ENCODE results near the gene TMEM231. TPM values are rescaled to one million over a fixed set of nuclear protein-coding genes. Genes with fewer than 3 reads are reported as not detected.

The TMEM231 gene
- total RNA-seq, 2 donors from 2014 or later: 3.9 to 6.6 TPM

DNA sequence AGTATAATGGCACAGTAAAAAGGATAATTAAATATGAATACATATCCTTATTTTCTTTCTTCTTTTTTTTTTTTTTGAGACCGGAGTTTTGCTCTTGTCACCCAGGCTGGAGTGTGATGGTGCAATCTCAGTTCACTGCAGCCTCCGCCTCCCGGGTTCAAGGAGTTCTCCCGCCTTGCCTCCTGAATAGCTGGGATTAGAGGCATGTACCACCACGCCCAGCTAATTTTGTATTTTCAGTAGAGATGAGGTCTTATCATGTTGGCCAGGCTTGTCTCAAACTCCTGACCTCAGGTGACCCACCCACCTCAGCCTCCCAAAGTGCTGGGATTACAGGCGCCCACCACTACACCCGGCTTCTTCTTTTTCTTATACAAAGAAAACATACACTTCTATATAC, 22.2 kb upstream of the TMEM231 start:
- H3K4me1 Mint-ChIP-seq (ENCODE audit: low read depth in 2 of 2): peaks cover 1 to 12% of the 10 kb centered on the region in 2 donors
- DNase-seq (ENCODE audit: low spot score): no peak

DNA sequence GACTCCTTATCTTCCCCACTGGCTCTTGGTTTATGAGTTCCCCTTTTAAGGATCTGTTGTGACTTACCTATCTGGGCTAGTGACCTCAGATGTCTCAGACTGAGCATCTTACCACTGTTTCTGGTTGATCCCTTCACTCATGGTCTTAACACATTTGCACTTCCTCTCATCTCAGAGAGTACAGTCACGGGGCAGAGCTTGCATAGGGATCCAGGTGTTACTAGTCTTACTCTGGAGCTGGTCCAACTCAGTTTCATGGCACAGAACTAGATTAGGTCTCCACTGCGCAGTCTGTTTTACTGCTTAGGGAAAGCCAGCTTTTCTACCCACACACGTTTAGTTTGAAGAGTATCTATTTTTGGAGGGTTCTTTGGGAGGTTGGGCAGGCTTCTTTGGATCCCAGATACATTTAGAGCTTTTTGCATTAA, 20.3 kb upstream of the TMEM231 start:
- Mint-ChIP-seq H3K4me3 (no peak overlapping the region), H3K9me3 (no peaks in the 10 kb centered on the region), H3K27me3 (no peaks in the 10 kb centered on the region), H3K27ac (peak overlapping the region in 1 of 2 donors; percentile 40), H3K4me1 (ENCODE audit: low read depth in 2 of 2) (peaks cover 3 to 12% of the 10 kb centered on the region in 2 donors), H3K36me3 (peaks cover 10% of the 10 kb centered on the region)
- ATAC-seq: no peak
- DNase-seq (ENCODE audit: low spot score): no peak

More for the DNA sequence above, 22.2 kb upstream of the TMEM231 start:
- peaks cover 8% of the 10 kb centered on the region for H3K36me3 Mint-ChIP-seq
- H3K27me3 Mint-ChIP-seq: no peaks in the 10 kb centered on the region
- no peaks in the 10 kb centered on the region for H3K9me3 Mint-ChIP-seq
- no peak overlapping the region for H3K4me3 Mint-ChIP-seq
- ATAC-seq: no peak
- H3K27ac Mint-ChIP-seq: no peak overlapping the region

DNA sequence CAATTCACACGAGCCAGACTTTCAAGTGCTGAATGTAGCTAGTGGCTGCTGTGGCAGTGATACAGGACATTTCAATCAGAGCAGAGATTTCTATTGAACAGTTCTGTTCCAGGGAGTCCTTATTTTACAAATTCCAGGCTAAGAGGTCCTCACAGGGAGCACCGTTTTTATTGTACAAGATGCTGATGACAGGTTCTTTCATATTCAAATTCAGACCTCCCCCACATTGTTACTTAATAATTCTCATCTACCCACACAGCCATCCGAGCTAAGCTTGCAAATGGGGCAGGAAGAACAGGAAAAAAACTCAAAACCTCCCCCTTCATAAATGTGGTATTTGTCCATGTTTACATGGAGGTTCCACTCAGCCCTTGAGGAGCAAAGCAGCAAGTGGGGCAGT, 19.9 kb upstream of the TMEM231 start:
- Mint-ChIP-seq H3K9me3 (no peaks in the 10 kb centered on the region), H3K36me3 (peaks cover 10% of the 10 kb centered on the region), H3K4me1 (ENCODE audit: low read depth in 2 of 2) (peaks cover 3 to 12% of the 10 kb centered on the region in 2 donors), H3K27me3 (no peaks in the 10 kb centered on the region), H3K27ac (peak overlapping the region in 1 of 2 donors; percentile 40), H3K4me3 (no peak overlapping the region)
- DNase-seq (ENCODE audit: low spot score): no peak
- ATAC-seq: no peak

DNA sequence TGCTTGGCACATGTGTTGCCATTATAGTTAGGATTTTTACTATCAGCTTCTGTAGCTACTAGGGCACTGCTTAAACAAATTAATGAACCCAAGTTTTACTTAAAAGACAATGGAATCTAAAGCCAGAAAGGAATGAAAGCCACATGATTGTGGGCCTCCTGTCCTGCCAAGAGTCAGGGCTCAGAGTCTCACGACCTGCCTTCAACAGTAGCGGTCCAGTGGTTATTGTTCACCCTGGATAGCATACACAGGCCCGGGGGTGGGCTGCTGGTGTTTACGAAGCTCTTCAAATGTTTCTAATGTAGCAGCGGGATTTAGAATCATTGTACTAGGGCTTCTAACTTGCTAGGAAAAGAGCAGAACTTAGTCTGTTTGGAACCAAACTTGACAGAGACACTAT, 17.9 kb upstream of the TMEM231 start:
- ATAC-seq: no peak
- peaks cover 8% of the 10 kb centered on the region for H3K36me3 Mint-ChIP-seq

DNA sequence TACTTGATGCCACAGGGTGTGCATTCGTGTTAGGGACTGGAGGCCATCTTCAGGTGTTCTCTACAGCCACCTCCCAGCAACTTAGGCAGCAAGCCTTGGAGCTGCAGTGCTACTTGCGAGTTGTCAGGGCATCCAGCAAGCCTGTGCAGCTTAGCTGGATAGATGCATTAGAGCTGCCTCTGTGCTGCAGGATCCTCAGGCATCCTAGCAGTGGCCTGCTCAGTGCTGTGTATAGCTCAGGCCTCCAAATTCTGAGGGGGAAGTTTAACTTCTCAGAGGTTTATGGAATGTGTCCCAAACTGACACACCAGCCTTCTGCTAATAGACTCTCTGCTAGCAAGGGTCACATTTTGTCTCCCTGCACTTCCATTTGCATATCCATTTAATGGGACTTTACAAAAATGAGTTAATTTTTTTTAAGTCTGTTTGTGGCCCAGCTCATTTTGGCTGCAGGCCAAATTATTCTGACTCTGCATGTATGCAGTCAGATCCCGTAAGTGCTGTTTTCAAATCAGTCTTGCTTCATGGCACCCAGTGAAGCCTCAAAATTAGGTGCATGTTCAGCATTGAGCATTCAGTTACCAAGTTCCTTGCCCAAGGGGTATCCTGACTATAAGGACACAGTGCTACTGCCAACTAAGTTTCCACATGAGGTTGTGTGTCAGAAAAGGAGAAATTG, 17.0 kb upstream of the TMEM231 start:
- H3K4me3 Mint-ChIP-seq: no peak overlapping the region
- peaks cover 3 to 13% of the 10 kb centered on the region in 2 donors for H3K4me1 Mint-ChIP-seq (ENCODE audit: low read depth in 2 of 2)
- H3K9me3 Mint-ChIP-seq: no peaks in the 10 kb centered on the region
- DNase-seq (ENCODE audit: low spot score) (no peak), ATAC-seq (no peak)
- no peak overlapping the region for H3K27ac Mint-ChIP-seq
- H3K27me3 Mint-ChIP-seq: no peaks in the 10 kb centered on the region
- H3K36me3 Mint-ChIP-seq: peaks cover 4% of the 10 kb centered on the region

More for the DNA sequence above, 17.9 kb upstream of the TMEM231 start:
- Mint-ChIP-seq H3K4me1 (ENCODE audit: low read depth in 2 of 2) (peaks cover 3 to 17% of the 10 kb centered on the region in 2 donors), H3K27me3 (no peaks in the 10 kb centered on the region), H3K4me3 (no peak overlapping the region), H3K9me3 (no peaks in the 10 kb centered on the region), H3K27ac (no peak overlapping the region)
- no peak for DNase-seq (ENCODE audit: low spot score)

DNA sequence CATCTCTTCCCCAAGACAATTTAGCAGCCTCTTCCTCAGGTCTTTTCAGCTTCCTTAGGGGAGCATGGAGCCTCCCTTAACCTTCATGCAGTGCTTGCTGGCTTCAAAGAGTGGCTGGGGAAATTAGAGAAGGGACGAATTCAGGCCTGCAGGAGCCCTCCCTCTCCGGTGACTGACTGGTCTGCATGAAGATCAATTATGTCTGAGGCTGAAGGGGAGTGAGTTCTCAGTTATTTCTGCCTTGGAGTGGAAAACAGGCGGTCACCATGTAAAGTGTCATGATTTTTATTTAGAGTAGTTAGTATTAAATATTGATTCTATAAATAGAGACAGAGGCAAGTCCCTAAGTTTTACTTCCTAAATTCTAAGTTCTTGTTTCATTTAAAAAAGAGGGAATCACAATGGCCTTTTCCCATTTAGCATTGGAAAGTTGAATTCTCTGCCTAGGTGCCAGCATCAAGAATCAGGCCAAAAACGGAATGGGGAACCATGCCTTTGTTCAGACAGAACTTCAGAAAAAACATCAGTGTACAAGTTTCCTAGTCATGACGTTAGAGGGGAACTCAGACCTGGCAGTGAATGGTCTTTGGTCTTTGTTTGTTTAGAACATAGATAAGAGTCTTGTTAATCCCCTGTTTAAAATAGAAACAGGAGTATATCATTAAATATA, 14.5 kb upstream of the TMEM231 start:
- Mint-ChIP-seq H3K36me3 (peaks cover 4% of the 10 kb centered on the region), H3K4me3 (no peak overlapping the region), H3K27me3 (no peaks in the 10 kb centered on the region), H3K27ac (no peak overlapping the region), H3K9me3 (no peaks in the 10 kb centered on the region), H3K4me1 (ENCODE audit: low read depth in 2 of 2) (peaks cover 17 to 23% of the 10 kb centered on the region in 2 donors)
- ATAC-seq (no peak), DNase-seq (ENCODE audit: low spot score) (no peak)

DNA sequence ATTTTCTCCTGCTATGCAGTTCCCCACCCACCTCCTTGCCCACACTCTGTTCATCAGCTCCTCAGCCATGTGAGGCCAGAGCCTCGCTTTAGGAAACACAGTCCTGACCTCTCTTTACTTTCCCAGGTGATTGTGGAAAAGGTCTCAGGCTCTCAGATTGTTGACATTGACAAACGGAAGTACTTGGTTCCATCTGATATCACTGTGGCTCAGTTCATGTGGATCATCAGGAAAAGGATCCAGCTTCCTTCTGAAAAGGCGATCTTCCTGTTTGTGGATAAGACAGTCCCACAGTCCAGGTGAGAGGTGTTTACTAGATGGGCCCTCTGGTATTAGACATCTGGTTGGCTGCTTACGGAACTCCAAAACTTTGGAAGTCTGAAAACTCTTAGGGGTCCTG, 11.9 kb upstream of the TMEM231 start:
- peaks cover 9 to 14% of the 10 kb centered on the region in 2 donors for H3K27me3 Mint-ChIP-seq
- ATAC-seq: no peak
- peaks cover 14 to 22% of the 10 kb centered on the region in 2 donors for H3K4me1 Mint-ChIP-seq (ENCODE audit: low read depth in 2 of 2)
- DNase-seq (ENCODE audit: low spot score): no peak
- H3K4me3 Mint-ChIP-seq: peak overlapping the region; percentile 93
- no peaks in the 10 kb centered on the region for H3K36me3 Mint-ChIP-seq
- no peaks in the 10 kb centered on the region for H3K9me3 Mint-ChIP-seq
- H3K27ac Mint-ChIP-seq: peak overlapping the region in 1 of 2 donors; percentile 68

DNA sequence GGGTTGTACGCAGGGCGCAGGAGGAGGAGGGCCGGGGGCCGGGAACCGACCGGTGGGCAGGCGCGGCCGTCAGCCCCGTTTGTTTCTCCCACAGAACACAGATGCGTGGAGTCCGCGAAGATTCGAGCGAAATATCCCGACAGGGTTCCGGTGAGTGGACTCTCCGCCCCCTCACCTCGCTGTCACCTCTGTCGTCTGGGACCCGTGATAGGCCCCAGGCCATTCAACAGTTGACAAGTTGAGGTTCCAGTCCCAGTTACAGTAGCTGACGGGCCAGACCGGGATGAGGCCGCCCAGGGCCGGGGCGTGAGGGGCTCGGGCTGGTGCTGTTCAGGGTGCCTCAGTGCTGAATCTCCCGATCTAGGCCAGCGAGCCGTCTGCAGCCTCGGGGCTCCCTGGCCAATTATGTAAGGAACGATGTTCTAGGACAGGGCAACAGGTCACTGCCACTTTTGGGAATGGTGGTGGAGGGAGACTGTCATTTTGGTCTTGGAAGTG, 10.8 kb upstream of the TMEM231 start:
- Mint-ChIP-seq H3K36me3 (no peaks in the 10 kb centered on the region), H3K27ac (peak overlapping the region in 1 of 2 donors; percentile 68), H3K9me3 (no peaks in the 10 kb centered on the region)

DNA sequence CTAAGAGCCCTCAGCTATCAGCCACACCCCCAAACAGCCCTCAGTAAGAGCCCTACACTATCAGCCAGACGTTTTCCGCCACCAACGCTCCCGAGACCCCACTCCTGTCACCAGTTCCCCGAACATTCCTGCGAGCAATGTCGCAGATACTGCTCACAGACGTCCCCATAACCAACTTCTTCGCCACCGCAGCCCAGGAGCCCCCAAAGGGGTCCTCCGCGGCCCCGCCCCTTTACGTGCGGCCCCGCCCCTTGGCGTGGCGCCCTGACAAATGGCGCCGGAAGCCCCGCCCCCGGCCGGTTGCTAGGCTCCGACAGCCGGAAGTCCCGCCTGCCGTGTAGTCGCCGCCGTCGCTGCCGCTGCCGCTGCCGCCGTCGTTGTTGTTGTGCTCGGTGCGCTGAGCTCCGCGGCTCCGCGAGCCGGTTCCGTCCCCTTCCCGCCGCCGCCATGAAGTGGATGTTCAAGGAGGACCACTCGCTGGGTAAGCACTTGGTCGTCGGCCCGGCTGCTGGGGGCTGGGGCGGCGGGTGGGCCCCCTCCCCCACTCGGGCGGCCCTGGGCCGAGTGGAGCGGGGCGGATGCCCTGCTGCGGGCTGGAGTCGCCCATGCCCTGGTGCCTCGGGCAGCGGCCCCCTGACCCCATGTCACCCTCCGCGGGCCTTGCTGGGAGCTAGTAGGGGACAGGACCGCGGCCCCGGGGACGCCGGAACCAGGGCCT, 10.1 kb upstream of the TMEM231 start, which contains the start of gene GABARAPL2:
TSS of gene GABARAPL2 (plus strand) at position 340 of the 718 bp plus-strand sequence. CDS start at position 448, 108 bp downstream.
- H3K9me3 Mint-ChIP-seq: no peaks in the 10 kb centered on the region
- H3K27me3 Mint-ChIP-seq: peaks cover 14 to 21% of the 10 kb centered on the region in 2 donors
- DNase-seq (ENCODE audit: low spot score): peak; percentile 93
- H3K4me3 Mint-ChIP-seq: peak within 1 kb of the TSS; percentile 93
- no peaks in the 10 kb centered on the region for H3K36me3 Mint-ChIP-seq
- peak within 1 kb of the TSS; percentile 39 to 87 for H3K27ac Mint-ChIP-seq
- H3K4me1 Mint-ChIP-seq (ENCODE audit: low read depth in 2 of 2): peaks cover 14 to 22% of the 10 kb centered on the region in 2 donors
- ATAC-seq: peak; percentile 92 to 96

More for the DNA sequence above, 10.8 kb upstream of the TMEM231 start:
- ATAC-seq: peak; percentile 26 to 37
- H3K4me1 Mint-ChIP-seq (ENCODE audit: low read depth in 2 of 2): peaks cover 14 to 22% of the 10 kb centered on the region in 2 donors
- peak overlapping the region; percentile 93 for H3K4me3 Mint-ChIP-seq
- H3K27me3 Mint-ChIP-seq: peaks cover 14 to 21% of the 10 kb centered on the region in 2 donors
- DNase-seq (ENCODE audit: low spot score): no peak

DNA sequence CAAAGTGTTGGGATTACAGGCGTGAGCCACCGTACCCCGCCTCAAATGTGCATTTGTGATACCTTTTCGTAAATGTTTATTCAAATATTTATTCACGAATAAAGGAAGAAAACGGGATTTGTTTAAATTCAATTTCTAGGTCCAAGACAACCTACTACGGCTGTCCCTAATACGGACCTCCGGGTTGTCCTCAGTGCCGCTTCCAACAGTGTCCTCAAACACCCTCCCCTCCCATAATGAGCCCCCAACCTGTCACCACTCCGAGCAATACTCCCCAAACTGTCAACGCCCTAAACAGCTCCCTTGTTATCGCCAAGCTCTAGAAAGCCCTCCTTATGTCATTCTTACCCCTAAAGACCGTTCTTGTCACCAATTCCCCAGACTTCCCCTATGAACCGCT, 9.6 kb upstream of the TMEM231 start:
- Mint-ChIP-seq H3K27ac (peak overlapping the region; percentile 39 to 87), H3K4me1 (ENCODE audit: low read depth in 2 of 2) (peaks cover 14 to 22% of the 10 kb centered on the region in 2 donors), H3K36me3 (no peaks in the 10 kb centered on the region), H3K27me3 (peaks cover 14 to 21% of the 10 kb centered on the region in 2 donors), H3K9me3 (no peaks in the 10 kb centered on the region), H3K4me3 (peak overlapping the region; percentile 93)
- no peak for ATAC-seq
- no peak for DNase-seq (ENCODE audit: low spot score)

DNA sequence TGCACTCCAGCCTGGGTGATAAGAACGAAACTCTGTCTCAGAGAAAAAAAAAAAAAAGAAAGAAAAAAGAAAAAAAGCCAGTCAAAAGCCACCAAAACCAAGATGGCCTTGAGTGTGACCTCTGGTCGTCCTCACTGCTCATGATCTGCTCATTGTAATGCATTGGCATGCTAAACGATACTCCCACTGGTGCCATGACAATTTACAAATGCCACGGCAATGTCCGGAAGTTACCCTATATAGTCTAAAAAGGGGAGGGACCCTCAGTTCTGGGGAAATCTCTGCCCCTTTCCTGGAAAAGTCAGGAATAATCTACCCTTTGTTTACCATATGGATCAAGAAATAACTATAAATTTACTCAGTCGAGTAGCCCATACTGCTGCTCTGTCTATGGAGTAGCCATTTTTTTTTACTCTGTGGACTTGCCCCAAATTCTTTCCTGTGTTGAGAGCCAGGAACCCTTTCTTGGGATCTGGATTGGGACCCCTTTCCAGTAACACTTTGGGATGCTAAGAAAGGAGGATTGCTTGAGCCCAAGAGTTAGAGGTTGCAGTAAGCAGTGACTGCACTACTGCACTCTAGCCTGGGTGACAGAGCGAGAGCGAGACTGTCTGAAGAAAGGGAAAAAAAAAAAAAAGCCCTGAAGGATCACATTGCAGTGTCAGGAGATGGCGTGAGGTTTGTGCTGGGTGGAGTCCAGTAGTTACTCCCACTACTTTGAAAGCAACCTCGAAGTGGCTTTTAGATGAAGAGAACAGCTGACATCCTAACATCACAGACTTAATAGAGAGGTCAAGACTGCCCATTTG, 3.7 kb upstream of the TMEM231 start:
- H3K9me3 Mint-ChIP-seq: no peaks in the 10 kb centered on the region
- no peak for DNase-seq (ENCODE audit: low spot score)
- no peaks in the 10 kb centered on the region for H3K36me3 Mint-ChIP-seq
- no peak overlapping the region for H3K4me3 Mint-ChIP-seq
- H3K27me3 Mint-ChIP-seq: peaks cover 18 to 21% of the 10 kb centered on the region in 2 donors
- no peak overlapping the region for H3K27ac Mint-ChIP-seq
- ATAC-seq: no peak
- peaks cover 5 to 8% of the 10 kb centered on the region in 2 donors for H3K4me1 Mint-ChIP-seq (ENCODE audit: low read depth in 2 of 2)

DNA sequence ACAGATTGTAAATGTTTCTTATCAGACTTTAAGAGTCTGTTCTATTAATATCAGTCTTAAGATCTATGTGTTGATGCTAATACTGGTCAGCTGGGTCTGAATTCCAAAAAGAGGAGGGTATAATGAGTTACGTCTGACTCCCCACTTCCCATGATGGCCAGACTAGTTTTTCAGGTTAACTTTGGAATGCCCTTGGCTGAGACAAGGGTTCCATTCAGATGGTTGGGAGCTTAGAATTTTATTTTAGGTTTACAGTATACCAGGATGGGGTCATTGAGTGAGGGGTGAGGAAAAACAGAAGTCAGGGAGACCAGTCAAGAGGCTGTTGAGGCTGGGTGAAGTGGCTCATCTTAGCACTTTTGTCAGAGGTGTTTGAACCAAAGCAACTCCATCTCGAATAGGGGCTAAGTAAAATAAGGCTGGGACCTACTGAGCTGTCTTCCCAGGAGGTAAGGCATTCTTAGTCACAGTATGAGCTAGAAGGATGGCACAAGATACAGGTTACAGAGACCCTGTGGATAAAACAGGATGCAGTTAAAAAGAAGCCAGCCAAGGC, 2.9 kb upstream of the TMEM231 start:
- ATAC-seq (no peak), DNase-seq (ENCODE audit: low spot score) (no peak)
- Mint-ChIP-seq H3K27ac (no peak overlapping the region), H3K4me3 (no peak overlapping the region), H3K27me3 (peaks cover 14% of the 10 kb centered on the region in 2 donors), H3K9me3 (no peaks in the 10 kb centered on the region), H3K4me1 (ENCODE audit: low read depth in 2 of 2) (peaks cover 5 to 8% of the 10 kb centered on the region in 2 donors), H3K36me3 (no peaks in the 10 kb centered on the region)

Measured in natural killer cell treated with Interleukin-12 subunit alpha and Interleukin-12 subunit beta and Interleukin-15 and Interleukin-18, amount 100 ng/mL, for 72 hours (primary cell).